GM18498 (cell line): ENCODE data around the gene NALCN.
"Not testable (repeated sequence)": the region's sequence is repeated elsewhere in the genome, so short reads cannot be mapped to it uniquely, and the experiment has no call there.

ENCODE experiments used
- ATAC-seq: cut with Tn5 transposase; IDR thresholded peaks from one replicate; pipeline ENCODE4 v1.9.1; 2021; ENCODE audit warnings: mild to moderate bottlenecking, moderate library complexity; ENCODE audit not compliant: unreplicated experiment

The NALCN gene

GRCh38 chr13:101343128-101343787 lies 73.0 kb downstream of the NALCN start:
- no peak for ATAC-seq

GRCh38 chr13:101341464-101341863 lies 74.8 kb downstream of the NALCN start:
- no peak for ATAC-seq

- ATAC-seq = no peak
Observed at GRCh38 chr13:101339202-101339601, 77.1 kb downstream of the NALCN start.

GRCh38 chr13:101332583-101332982 lies 83.7 kb downstream of the NALCN start:
- no peak for ATAC-seq

- no peak for ATAC-seq
Observed at GRCh38 chr13:101331731-101332130, 84.6 kb downstream of the NALCN start.

GRCh38 chr13:101327871-101328270 lies 88.4 kb downstream of the NALCN start:
- no peak for ATAC-seq

DNA sequence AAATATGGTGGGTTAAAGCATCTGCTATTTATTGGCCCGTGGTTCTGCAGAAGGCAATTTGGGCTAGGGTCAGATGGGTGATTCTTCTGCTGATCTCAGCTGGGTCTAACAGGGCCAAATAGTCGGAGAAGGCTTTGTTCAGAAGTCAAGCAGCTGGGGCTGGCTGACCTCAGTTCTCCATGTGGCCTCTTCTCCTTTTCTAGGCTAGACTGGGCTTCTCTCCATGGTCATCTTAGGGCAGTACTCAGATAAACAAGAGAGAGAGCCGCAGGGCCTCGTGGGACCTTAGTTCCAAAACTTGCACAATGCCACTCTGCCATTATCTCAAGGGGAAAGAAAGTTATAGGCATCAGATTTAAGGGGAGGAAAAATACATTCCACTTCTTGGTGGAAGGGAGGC lies 89.6 kb downstream of the NALCN start:
- no peak for ATAC-seq

DNA sequence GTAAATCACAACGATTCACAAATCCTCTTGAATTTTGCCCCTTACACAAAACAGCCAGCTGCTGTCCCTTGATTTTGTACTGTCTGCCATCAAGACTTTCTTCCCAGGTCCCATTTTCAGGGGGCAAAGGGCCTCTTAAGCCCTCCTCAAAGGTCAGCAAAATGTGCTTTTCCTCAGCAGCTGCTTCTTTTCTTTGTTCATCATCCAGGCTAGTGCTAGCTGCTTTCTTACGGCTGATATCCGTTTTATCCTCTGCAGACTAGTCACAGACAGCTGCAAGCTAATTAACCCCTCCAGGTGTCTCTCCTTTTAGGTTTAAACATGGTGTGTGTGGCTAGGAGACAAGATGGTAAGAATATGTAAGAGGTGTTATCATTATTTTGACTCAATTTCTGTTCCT lies 90.9 kb downstream of the NALCN start:
- ATAC-seq = no peak

DNA sequence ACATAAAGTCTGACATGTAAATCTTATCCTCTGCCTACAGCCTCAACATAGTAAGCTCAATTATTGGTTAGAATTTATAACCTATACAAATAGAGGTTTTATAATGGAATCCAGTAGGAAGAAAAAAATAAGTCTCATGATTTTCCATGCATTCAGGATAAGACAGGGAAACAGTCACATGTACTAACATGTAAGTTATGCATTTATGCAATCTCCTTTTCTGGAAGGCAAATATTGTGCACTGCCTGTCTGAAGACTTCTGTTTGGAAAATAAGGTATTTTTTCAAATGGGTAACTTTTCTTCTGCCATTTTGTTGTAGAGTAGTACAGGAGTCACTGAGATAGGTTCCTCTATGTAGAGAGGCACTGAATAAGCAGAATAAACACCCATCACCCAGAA lies 92.7 kb downstream of the NALCN start:
- ATAC-seq = no peak

DNA sequence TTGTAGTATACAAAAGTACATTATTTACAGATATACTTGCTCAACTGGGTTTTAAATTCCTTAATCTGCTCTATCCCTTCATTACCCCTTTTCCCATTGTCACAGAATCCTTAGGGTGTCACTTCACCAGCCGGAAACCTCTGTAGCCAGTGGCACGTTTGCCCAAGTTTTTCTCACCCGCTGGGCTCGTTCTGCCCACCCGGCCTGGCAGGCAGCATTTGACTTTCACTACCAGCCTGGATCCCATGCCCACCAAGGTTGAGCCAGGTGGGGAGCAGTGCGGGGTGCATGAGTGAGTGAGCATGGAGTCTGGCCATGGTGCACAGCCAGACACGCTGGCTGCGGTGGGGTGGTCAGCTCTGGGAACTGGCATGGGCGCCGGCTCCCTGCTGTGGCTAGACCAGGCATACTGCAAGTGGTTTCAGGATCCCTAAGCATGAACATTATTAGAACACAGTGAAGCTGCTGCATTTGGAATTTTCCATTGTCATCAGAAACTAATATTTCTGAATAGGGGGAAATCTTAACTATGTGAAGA lies 98.3 kb downstream of the NALCN start:
- no peak for ATAC-seq

GRCh38 chr13:101313479-101313878 lies 102.8 kb downstream of the NALCN start:
- ATAC-seq = not testable (repeated sequence)

DNA sequence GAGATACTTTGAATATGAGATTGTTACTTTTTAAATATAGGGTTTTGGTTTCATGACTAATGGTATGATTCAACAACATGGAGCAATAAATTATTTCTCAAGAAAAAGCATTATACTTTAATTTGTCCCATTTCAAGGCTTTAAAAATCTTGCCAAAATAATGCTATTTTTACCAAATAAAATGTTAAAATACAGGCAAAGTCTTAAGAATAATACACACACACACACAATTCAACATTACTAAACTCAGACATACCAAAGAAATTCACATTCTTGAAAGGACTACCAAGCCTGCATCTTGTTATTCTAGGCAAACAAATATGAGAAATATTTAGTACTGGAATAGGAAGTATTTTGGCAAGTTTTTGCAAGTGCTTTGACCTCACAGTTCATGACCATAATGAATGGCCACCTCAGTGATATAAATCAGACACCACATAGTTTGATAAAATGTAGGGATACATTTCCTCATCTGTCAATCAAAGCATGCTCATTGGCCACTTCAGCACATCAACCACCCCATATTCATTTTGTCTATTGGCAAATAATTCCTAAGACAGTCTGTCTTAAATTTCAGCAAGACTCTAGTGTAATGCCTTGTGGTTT lies 107.2 kb downstream of the NALCN start:
- no peak for ATAC-seq

GRCh38 chr13:101308247-101309013 lies 107.9 kb downstream of the NALCN start:
- ATAC-seq = no peak

DNA sequence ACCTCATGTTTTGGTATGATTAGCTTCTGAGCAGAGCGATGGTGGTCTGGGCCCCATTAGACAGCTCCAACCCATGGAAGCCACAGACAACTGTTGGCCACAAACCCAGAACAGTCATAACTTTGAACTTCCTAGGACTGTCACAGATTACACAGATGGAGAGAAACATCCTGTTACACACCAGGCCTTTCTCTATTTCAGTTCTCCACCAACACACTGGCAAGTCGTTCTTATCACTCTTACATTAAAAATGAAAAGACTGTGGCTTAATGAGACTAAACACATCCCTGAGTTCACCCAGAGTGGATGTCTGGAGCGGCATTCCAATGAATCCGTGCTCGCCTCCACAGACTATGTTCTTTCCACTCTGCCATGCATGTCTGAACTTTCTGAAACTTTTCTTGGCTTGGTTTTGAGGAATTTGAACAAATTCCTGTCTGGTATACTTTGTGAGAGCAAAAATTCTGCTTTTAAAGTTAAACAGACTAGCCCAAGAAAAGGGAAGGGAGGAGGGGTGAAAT lies 109.1 kb downstream of the NALCN start:
- ATAC-seq = no peak

- ATAC-seq = no peak
Observed at GRCh38 chr13:101306773-101307172, 109.5 kb downstream of the NALCN start.

DNA sequence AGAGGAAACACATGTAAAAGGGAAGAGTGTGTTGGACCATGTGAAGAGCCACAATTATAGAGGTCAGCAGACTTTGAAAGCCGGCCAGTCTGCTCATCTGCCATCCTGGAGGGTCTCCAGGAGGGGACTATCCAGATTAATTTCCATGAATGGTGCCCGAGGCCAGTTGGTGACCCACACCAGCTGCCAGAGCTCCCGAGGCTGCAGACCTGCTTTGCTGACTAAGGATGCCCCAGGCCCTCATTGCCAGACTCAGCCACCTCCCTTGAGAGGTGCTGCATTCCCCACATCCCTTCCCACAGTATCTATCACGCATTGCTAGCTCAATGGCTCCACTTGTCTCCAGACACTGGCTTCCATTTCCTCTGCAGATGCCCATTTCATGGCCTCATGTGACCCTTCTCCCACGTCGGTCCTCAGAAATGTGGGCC lies 110.3 kb downstream of the NALCN start:
- no peak for ATAC-seq

DNA sequence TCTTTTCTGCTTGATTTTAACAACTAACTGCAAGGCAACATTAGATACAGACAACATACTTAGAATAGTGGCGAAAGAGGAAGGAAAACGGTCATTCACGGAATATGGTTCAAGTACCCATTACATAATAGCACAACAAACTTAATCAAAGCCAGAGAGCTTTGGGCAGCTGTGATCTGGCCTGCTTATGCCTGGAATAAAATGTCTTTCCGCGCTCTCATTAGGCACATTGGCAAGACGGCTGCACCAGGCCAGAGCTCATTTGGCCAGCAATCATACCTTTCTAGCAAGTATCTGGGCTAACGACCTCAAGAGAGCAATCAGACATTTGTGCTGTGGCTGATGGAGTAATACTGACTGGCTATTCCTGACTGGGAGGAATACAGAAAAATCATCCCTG lies 112.8 kb downstream of the NALCN start:
- ATAC-seq = no peak

- ATAC-seq = no peak
Observed at GRCh38 chr13:101301053-101301452, 115.3 kb downstream of the NALCN start.

DNA sequence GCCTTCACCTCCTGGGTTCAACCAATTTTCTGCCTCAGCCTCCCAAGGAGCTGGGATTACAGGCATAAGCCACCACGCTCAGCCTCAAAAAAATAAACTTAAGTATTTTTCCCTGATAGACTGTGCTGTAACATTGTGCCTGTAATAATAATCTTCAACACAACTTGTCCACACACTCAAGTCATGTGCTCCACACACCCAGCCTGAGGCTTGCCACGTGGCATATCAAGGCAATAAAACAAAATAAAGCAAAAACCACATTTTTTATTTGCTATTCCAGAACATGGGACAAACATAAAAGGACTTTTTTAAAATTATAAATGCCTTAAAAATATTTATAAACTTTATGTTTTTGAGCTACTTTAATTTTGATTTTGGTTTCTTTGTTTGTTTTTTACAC lies 115.8 kb downstream of the NALCN start:
- ATAC-seq = no peak

DNA sequence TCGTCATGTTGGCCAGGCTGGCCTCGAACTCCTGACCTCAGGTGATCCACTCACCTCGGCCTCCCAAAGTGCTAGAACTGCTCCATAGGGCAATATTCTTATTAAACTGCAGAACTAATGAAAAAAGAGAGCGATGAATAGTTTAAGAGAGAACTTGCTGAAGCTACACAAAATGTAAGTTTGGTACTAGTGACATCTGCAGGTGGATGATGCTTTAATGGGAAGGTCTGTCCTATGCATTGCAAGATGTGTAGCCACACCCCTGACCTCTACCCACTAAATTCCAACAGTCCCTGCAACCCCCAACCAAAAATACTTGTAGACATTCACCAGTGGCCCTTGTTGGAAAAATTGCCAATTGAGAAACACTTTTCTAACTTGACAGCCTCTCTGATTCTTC lies 117.8 kb downstream of the NALCN start:
- ATAC-seq = no peak

DNA sequence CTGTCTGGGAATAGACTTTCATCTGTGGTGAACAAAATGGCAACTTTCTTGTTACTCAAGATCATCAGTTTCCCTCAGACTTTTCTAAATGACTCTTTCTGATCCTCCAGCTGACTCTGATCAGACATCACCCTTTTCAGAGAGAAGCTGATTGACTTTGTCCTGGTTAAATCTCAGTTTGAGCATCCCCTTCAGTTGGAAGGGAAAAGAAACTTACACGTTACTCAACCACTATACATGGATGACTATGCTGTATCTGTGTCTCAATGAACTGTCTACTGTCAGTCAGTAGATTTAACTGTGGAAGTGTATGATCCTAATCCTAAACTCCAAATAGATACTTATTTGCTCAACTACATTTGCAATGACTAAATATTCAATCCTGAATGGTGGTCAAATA lies 118.5 kb downstream of the NALCN start:
- ATAC-seq = no peak

GRCh38 chr13:101292711-101293110 lies 123.6 kb downstream of the NALCN start:
- no peak for ATAC-seq
